Keratinocyte (primary cell): ENCODE data around the gene RYR1. TPM values are rescaled to one million over a fixed set of nuclear protein-coding genes. Genes with fewer than 3 reads are reported as not detected.
"Not testable (repeated sequence)": the region's sequence is repeated elsewhere in the genome, so short reads cannot be mapped to it uniquely, and the experiment has no call there.

ENCODE experiments used
- DNase-seq: peaks from one replicate; pipeline ENCODE4 v3.0.0-alpha.2; 2011; ENCODE audit warnings: low read depth, missing footprints, low spot score
- FAIRE-seq: peaks from 2 replicates; lab custom pipeline; 2011; peaks lifted over from hg19 to GRCh38; lab: Jason Lieb, UNC
- H2AFZ ChIP-seq: 2 replicates; pipeline ENCODE4 v1.6.0; 2012; ENCODE audit warnings: low read length, control low read depth, inconsistent platforms; ENCODE audit not compliant: control insufficient read depth
- H3K27ac ChIP-seq: 2 replicates; pipeline ENCODE4 v1.5.1; 2011; ENCODE audit warnings: low read length; ENCODE audit not compliant: control insufficient read depth, insufficient read depth
- H3K27me3 ChIP-seq: 3 replicates; pipeline ENCODE4 v1.6.0; 2011; ENCODE audit warnings: low read length; ENCODE audit not compliant: control insufficient read depth, insufficient read depth; ENCODE audit errors: extremely low read depth
- H3K36me3 ChIP-seq, 2 experiments: 2 replicates in 1 of 2; 3 replicates in 1 of 2; pipeline ENCODE4 v1.5.1; 2011; ENCODE audit warnings: low read length in 2 of 2, mild to moderate bottlenecking in 1 of 2; ENCODE audit not compliant: control insufficient read depth in 2 of 2, insufficient read depth in 2 of 2; ENCODE audit errors: extremely low read depth in 1 of 2
- H3K4me1 ChIP-seq: 3 replicates; pipeline ENCODE4 v1.5.1; 2011; ENCODE audit warnings: low read length; ENCODE audit not compliant: control insufficient read depth, insufficient read depth; ENCODE audit errors: extremely low read depth
- H3K4me2 ChIP-seq: 3 replicates; pipeline ENCODE4 v1.6.0; 2011; ENCODE audit warnings: low read depth, low read length; ENCODE audit not compliant: control insufficient read depth, insufficient read depth; ENCODE audit errors: extremely low read depth
- H3K4me3 ChIP-seq, 3 experiments: fragments of 200-600 bp in 1 of 3; sonication (generic) in 1 of 3; 2 replicates in 2 of 3; 3 replicates in 1 of 3; pipeline ENCODE4 v1.5.1; 2011 to 2016; ENCODE audit warnings: low read length in 3 of 3, mild to moderate bottlenecking in 3 of 3, control low read depth in 2 of 3, inconsistent platforms in 1 of 3, low read depth in 1 of 3, mixed read lengths in 1 of 3, mixed run types in 1 of 3, moderate library complexity in 1 of 3; ENCODE audit not compliant: control insufficient read depth in 2 of 3, insufficient read depth in 2 of 3; ENCODE audit errors: extremely low read depth in 1 of 3
- H3K79me2 ChIP-seq: 2 replicates; pipeline ENCODE4 v1.6.0; 2012; ENCODE audit warnings: low read length; ENCODE audit not compliant: control insufficient read depth, insufficient read depth
- H3K9ac ChIP-seq: 3 replicates; pipeline ENCODE4 v1.6.0; 2011; ENCODE audit warnings: low read length; ENCODE audit not compliant: control insufficient read depth, insufficient read depth; ENCODE audit errors: extremely low read depth
- H3K9me1 ChIP-seq: 3 replicates; pipeline ENCODE4 v1.6.0; 2011; ENCODE audit warnings: low read length; ENCODE audit not compliant: control insufficient read depth, insufficient read depth; ENCODE audit errors: extremely low read depth
- H3K9me3 ChIP-seq: 2 replicates; pipeline ENCODE4 v1.5.1; 2012; ENCODE audit warnings: low read depth, low read length; ENCODE audit not compliant: control insufficient read depth
- H4K20me1 ChIP-seq: 3 replicates; pipeline ENCODE4 v1.6.0; 2011; ENCODE audit warnings: low read length; ENCODE audit not compliant: control insufficient read depth, insufficient read depth; ENCODE audit errors: extremely low read depth
- EZH2 ChIP-seq: IDR thresholded peaks from one replicate; pipeline ENCODE4 v1.6.1; 2012; ENCODE audit warnings: inconsistent platforms, mild to moderate bottlenecking, low read length, moderate library complexity
- dilution Hi-C: fragments of 300-500 bp; cut with MboI; formaldehyde crosslinking; loops from one replicate; pipeline ENCODE4 v1.7.0; 2020; ENCODE audit warnings: low sequenced_read_pairs; ENCODE audit not compliant: extremely low pct_ligation_motif_present
- polyA plus RNA-seq, 5 experiments: library from polyadenylated mRNA; depleted of rRNA in 3 of 5; stranded (reverse) in 3 of 5; stranded (forward) in 1 of 5; unstranded in 1 of 5; fragments of >200 nt; gene quantifications; 1 replicate in 1 of 5; 2 replicates in 3 of 5; 3 replicates in 1 of 5; pipeline versions ENCODE4 v1.2.1 to v1.2.3, GENCODE V29; 2011 to 2012; ENCODE audit warnings: missing spikeins in 2 of 5, low read depth in 1 of 5, low replicate concordance in 1 of 5
- TF ChIP-seq, protein P1 (sequence below), 3 experiments: IDR thresholded peaks in 1 of 3; conservative IDR thresholded peaks in 1 of 3; optimal IDR thresholded peaks in 1 of 3; 2 replicates in 2 of 3; 3 replicates in 1 of 3; pipeline versions ENCODE3 to v1.5.1; 2011; ENCODE audit warnings: low read length in 3 of 3, mild to moderate bottlenecking in 3 of 3, moderate library complexity in 2 of 3, control low read depth in 1 of 3, inconsistent platforms in 1 of 3; ENCODE audit not compliant: insufficient read depth in 2 of 3; ENCODE audit errors: extremely low read depth in 1 of 3

Gene RYR1
- polyA plus RNA-seq, 1 donor (not counting 4 experiments of a cell fraction or from before 2014, with no cell fraction given): 0.41 TPM

- H3K4me3 ChIP-seq: no peak overlapping the region
- no peak overlapping the region for H3K4me2 ChIP-seq
- no peaks in the 10 kb centered on the region for H4K20me1 ChIP-seq
- H3K27ac ChIP-seq: no peak overlapping the region
- no peak overlapping the region for H3K9ac ChIP-seq
- no peaks in the 10 kb centered on the region for H3K9me3 ChIP-seq
- dilution Hi-C loops: no loop called here
- H3K36me3 ChIP-seq: no peaks in the 10 kb centered on the region
- H2AFZ ChIP-seq: no peak overlapping the region
- no peaks in the 10 kb centered on the region for H3K9me1 ChIP-seq
- H3K4me1 ChIP-seq: no peaks in the 10 kb centered on the region
- no peak for FAIRE-seq
- no peak for TF ChIP-seq EZH2
- TF ChIP-seq, protein P1, sequence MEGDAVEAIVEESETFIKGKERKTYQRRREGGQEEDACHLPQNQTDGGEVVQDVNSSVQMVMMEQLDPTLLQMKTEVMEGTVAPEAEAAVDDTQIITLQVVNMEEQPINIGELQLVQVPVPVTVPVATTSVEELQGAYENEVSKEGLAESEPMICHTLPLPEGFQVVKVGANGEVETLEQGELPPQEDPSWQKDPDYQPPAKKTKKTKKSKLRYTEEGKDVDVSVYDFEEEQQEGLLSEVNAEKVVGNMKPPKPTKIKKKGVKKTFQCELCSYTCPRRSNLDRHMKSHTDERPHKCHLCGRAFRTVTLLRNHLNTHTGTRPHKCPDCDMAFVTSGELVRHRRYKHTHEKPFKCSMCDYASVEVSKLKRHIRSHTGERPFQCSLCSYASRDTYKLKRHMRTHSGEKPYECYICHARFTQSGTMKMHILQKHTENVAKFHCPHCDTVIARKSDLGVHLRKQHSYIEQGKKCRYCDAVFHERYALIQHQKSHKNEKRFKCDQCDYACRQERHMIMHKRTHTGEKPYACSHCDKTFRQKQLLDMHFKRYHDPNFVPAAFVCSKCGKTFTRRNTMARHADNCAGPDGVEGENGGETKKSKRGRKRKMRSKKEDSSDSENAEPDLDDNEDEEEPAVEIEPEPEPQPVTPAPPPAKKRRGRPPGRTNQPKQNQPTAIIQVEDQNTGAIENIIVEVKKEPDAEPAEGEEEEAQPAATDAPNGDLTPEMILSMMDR (optimal IDR thresholded peaks at IDR 0.05 in 1 of 3, IDR thresholded peaks at IDR 0.05 in 1 of 3, conservative IDR thresholded peaks at IDR 0.05 in 1 of 3; ENCODE audit: extremely low read depth in 1 of 3, insufficient read depth in 2 of 3, low read length in 3 of 3): no peak
- no peak for DNase-seq
- H3K79me2 ChIP-seq: no peaks in the 10 kb centered on the region
- no peaks in the 10 kb centered on the region for H3K27me3 ChIP-seq
Observed at GRCh38 chr19:38571682-38572081, 138.2 kb downstream of the RYR1 start.

- Histone ChIP-seq H3K4me2 (no peak overlapping the region), H4K20me1 (no peaks in the 10 kb centered on the region), H3K9me1 (no peaks in the 10 kb centered on the region), H2AFZ (no peak overlapping the region), H3K9ac (no peak overlapping the region), H3K9me3 (no peaks in the 10 kb centered on the region), H3K4me3 (no peak overlapping the region), H3K27me3 (no peaks in the 10 kb centered on the region), H3K4me1 (peaks cover 5% of the 10 kb centered on the region), H3K27ac (no peak overlapping the region), H3K36me3 (no peaks in the 10 kb centered on the region), H3K79me2 (no peaks in the 10 kb centered on the region)
- FAIRE-seq: no peak
- DNase-seq: no peak
- TF ChIP-seq, protein P1 (optimal IDR thresholded peaks at IDR 0.05 in 1 of 3, IDR thresholded peaks at IDR 0.05 in 1 of 3, conservative IDR thresholded peaks at IDR 0.05 in 1 of 3; ENCODE audit: extremely low read depth in 1 of 3, insufficient read depth in 2 of 3, low read length in 3 of 3): no peak
- TF ChIP-seq EZH2: no peak
- dilution Hi-C loops: no loop called here
Observed at GRCh38 chr19:38577826-38578225, 144.3 kb downstream of the RYR1 start.

DNA sequence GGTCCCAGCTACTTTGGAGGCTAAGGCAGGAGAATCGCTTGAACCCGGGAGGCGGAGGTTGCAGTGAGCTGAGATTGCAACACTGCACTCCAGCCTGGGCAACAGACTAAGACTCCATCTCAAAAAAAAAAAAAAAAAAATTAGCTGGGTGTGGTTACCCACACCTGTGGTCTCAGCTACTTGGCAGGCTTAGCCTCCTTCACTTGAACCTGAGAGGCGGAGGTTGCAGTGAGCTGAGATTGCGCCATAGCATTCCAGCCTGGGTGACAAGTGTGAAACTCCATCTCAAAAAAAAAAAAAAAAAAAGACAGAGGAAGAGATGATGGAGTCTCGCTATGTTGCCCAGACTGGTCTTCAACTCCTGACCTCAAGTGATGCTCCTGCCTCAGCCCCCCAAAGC, 145.8 kb downstream of the RYR1 start:
- dilution Hi-C loops, H3K9me1 ChIP-seq, H3K4me3 ChIP-seq, H3K79me2 ChIP-seq, H4K20me1 ChIP-seq, H3K27ac ChIP-seq, H3K4me1 ChIP-seq, H3K36me3 ChIP-seq, H2AFZ ChIP-seq, H3K9me3 ChIP-seq, H3K27me3 ChIP-seq, H3K9ac ChIP-seq, H3K4me2 ChIP-seq, FAIRE-seq: not testable (repeated sequence)
- DNase-seq: peak; percentile 62
